Skin epidermis (tissue), 12 donors: ENCODE data around the gene SERINC1.

ENCODE experiments used
- H3K27ac ChIP-seq, 21 experiments: fragments of 200-600 bp; sonication (generic) in 11 of 21; one replicate each; pipeline ENCODE4 v1.5.0; 2020; ENCODE audit warnings: mild to moderate bottlenecking in 3 of 21, inconsistent platforms in 2 of 21, moderate library complexity in 2 of 21
- H3K4me3 ChIP-seq, 7 experiments: fragments of 200-600 bp; sonication (generic) in 2 of 7; one replicate each; pipeline ENCODE4 v1.5.0; 2020; ENCODE audit warnings: inconsistent platforms in 2 of 7, mild to moderate bottlenecking in 2 of 7, moderate library complexity in 1 of 7

Gene SERINC1

DNA sequence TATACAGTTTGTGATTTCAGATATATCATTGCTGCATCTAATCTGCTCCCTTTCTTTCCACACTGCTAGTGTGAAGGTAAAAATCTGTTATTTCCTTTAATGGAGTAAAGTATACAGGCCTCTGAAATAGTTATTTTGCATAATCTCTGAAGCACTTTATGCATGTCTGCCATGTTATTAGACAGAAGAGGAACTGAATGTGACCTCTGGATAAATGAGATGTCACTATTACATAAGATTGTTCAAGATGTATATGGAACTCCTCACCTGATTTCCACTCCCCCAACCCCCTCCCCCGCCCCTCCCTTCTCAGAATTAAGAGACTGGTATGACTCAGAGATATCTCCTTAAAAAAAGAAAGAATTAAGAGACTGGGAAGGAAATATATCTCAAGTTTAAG, 26.3 kb downstream of the SERINC1 start:
- no peak overlapping the region for H3K4me3 ChIP-seq
- H3K27ac ChIP-seq, result no peak overlapping the region

DNA sequence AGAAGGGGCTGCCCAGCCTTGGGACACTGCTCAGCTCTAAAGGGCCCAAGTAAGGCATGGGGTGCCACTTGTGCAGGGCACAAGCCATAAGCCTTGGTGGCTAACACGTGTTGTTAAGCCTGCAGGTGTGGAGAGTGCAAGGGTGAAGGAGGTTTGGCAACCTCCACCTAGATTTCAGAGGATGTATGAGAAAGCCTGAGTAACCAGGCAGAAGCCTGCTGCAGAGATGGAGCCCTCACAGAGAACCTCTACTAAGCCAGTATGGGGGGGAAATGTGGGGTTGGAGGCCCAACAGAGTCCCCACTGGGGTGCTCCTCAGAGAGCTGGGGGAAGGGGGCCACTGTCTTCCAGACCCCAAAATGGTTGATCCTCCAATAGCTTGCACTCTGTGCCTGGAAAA, 32.6 kb downstream of the SERINC1 start:
- Histone ChIP-seq H3K4me3 (no peak overlapping the region), H3K27ac (no peak overlapping the region)

DNA sequence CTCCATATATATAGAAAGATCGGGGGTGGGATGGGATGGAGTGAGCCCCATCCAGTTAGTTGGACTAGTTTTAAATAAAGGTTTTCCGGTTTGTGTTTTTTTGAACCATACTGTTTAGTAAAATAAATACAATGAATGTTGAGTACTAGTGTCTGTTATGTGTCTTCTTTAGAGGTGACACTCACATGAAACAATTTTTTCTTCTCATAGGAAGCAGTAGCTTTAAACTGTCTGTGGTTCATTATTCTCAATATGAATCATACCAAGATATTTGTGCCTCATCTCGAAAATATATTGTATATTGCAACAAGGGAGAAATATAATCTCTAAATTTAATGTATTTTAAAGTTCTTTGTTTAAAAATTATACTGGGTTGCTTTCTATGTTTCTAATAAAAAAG, 38.8 kb downstream of the SERINC1 start:
- no peak overlapping the region for H3K4me3 ChIP-seq
- H3K27ac ChIP-seq, result no peak overlapping the region

GRCh38 chr6:122431780-122432179, 39.8 kb downstream of the SERINC1 start:
- H3K4me3 ChIP-seq, result no peak overlapping the region
- no peak overlapping the region for H3K27ac ChIP-seq

DNA sequence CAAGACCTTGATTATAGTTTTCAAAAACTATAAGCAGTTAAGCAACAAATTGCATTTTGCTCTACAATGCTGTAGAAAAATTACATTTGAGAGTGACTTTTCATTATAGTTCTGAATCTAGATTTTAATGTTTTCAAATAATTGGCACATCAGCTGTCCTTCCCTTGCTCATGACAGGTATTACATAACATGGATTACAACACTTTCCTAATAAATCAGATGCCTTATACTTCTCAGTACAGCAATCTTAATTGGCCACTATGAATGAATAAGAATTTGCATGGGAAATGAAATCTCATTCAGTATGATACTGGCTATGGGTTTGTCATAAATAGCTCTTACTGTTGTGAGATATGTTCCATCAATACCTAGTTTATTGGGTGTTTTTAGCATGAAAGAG, 42.3 kb downstream of the SERINC1 start:
- H3K27ac ChIP-seq, result no peak overlapping the region

DNA sequence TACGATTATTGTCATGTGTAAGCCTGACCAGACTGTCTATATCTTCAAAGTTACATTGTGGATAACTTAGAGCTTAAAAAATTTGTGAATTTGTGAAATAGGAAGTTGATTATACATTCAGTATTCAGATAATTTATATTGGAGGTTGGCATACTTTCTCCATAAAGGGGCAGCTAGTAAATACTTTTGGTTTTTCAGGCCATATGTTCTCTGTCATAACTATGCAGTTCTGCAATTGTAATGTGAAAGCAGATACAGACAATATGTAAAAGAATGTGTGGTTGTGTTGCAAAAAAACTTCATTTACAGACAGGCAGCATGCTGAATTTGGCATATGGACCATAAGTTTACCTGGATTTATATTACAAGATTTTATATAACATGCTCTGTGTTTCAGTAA, 42.8 kb downstream of the SERINC1 start:
- Histone ChIP-seq H3K4me3 (no peak overlapping the region), H3K27ac (no peak overlapping the region)

More for the DNA sequence above, 42.3 kb downstream of the SERINC1 start:
- H3K4me3 ChIP-seq, result no peak overlapping the region

DNA sequence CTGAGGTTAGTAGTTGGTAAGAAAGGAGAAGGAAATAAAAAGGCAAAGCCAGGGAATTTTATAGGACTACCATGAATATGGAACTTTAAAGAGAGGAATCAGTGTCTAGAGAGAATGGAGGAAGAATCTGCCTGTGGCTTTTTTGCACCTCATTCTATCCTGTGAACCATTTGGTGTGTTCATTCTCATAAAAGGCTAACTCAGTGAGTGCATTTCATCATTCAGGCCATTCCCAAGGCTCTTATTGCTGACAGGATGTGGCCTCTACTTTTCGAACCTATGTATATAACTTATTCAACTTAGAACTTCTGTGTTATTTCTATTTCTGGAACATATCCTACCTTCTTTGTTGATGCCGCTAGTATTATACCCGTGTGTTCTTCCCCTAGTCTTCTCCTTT, 45.0 kb downstream of the SERINC1 start:
- H3K27ac ChIP-seq, result no peak overlapping the region
- H3K4me3 ChIP-seq, result no peak overlapping the region

DNA sequence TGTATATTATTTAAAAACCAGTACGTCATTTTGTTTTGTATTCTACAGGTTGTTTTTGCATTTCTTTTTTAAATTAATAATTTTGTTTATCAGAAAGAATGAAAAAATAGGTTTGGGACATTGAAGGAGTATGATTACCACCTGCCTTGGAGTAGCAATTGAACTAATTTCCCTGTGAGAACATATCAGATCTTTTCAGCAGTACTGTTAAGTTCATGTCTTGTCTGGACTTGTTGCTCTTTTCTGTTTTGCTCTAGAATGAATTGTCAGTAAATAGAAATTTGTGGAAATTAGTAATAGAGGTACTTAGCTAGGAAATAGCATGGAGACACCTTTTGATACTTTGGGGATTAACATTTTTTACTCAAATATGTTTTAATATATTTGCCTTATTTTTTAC, 47.9 kb downstream of the SERINC1 start:
- no peak overlapping the region for H3K4me3 ChIP-seq
- H3K27ac ChIP-seq, result no peak overlapping the region

DNA sequence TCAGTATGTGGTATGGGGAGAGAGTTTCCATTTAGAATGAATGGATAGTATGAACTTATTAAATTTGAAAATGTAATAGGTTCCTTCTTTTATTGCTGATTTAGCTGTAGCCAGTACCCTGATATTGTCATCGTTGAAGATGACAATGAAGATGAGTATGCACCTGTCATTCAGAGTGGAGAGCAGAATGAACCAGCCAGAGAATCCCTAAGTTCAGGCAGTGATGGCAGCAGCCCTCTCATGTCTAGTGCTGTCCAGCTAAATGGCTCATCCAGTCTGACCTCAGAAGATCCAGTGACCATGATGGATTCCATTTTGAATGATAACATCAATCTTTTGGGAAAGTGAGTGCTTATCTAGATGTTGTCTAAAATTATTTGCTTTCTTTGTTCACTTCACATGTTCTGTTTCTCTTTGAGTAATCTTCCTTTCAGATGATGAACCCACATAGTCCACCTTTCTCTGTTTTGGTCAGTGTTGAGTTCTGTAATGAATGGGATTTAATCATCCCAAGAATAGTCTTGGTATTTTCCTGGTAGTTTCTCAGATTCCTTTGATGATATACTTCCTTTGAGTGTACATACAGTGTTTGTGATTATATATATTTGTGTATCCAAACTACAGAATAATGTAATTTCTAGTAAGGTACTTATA, 48.9 kb downstream of the SERINC1 start:
- H3K27ac ChIP-seq, result no peak overlapping the region
- no peak overlapping the region for H3K4me3 ChIP-seq

GRCh38 chr6:122422003-122422402, 49.6 kb downstream of the SERINC1 start:
- Histone ChIP-seq H3K27ac (no peak overlapping the region), H3K4me3 (no peak overlapping the region)

DNA sequence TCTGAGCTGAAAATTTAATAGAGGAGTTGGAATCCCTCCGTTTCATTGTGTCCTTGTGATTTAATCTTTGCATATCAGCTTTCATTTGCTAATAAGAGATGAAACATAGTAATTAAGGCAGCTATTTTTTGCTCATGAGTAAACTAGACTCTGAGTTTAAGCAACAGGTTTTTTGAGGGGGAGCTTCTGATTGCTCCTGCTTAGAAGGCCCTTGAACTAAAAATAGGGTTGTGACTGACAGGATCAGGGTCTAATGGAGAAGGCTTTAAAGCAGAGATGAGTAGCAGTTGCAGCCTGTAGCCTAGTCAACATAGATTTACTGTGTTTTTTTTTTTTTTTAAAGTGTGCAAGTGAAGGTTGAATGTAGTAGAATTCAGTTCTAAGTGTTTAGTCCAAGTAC, 54.8 kb downstream of the SERINC1 start:
- Histone ChIP-seq H3K4me3 (no peak overlapping the region), H3K27ac (no peak overlapping the region)

GRCh38 chr6:122412001-122412400, 59.6 kb downstream of the SERINC1 start:
- H3K4me3 ChIP-seq, result no peak overlapping the region
- no peak overlapping the region for H3K27ac ChIP-seq

GRCh38 chr6:122408702-122409458, 62.7 kb downstream of the SERINC1 start:
- Histone ChIP-seq H3K27ac (peak overlapping the region in 1 of 21 experiments; percentile 14), H3K4me3 (no peak overlapping the region)

- no peak overlapping the region for H3K4me3 ChIP-seq
- no peak overlapping the region for H3K27ac ChIP-seq
Measured at GRCh38 chr6:122408240-122408639, 63.4 kb downstream of the SERINC1 start.

GRCh38 chr6:122407712-122408111, 63.9 kb downstream of the SERINC1 start:
- H3K4me3 ChIP-seq, result no peak overlapping the region
- no peak overlapping the region for H3K27ac ChIP-seq

- H3K4me3 ChIP-seq, result no peak overlapping the region
- H3K27ac ChIP-seq, result no peak overlapping the region
Measured at GRCh38 chr6:122406187-122406586, 65.4 kb downstream of the SERINC1 start.

DNA sequence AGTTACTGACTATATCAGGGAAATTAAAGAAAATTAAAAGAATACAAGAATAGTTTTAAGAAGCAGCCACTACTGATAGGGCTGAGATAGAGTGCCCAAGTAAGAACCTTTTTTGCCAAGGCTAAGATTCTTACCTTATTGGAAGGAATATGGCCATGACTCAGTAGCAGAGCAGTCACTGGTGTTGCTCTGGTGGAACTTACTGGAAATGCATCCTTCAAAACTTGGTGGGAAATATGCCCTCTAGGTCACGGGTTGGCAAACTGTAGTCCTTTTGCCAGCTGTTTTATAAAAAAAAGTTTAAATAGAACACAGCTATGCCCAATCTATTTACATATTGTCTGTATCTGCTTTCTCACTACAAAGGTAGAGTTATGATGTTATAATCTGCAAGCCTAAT, 66.2 kb downstream of the SERINC1 start:
- no peak overlapping the region for H3K4me3 ChIP-seq
- no peak overlapping the region for H3K27ac ChIP-seq

GRCh38 chr6:122404444-122404843, 67.2 kb downstream of the SERINC1 start:
- Histone ChIP-seq H3K4me3 (no peak overlapping the region), H3K27ac (no peak overlapping the region)

DNA sequence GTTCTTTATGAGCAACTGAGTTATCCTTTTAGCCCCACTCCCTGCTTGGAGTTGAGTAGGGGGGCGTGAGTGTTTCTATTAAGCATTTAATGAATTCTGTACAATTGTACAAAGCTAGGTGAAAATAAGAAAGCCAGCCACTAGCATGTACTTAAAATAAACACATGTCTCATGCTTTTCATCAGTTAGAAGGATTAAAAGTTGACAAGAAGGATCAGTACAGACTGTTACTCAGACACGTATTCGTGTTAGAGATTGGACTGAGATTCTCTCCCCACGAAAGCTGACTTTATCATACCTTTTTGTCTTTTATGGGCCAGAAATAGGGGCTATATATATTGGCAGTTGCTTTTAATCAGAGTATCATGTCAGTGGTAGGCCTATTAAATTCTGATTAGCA, 70.5 kb downstream of the SERINC1 start:
- Histone ChIP-seq H3K27ac (no peak overlapping the region), H3K4me3 (no peak overlapping the region)

GRCh38 chr6:122400462-122401089, 71.0 kb downstream of the SERINC1 start:
- Histone ChIP-seq H3K4me3 (peak overlapping the region; percentile 88 to 100 (median 97)), H3K27ac (peak overlapping the region in 4 of 21 experiments; percentile 85 to 92 (median 90))

- Histone ChIP-seq H3K27ac (peak overlapping the region in 20 of 21 experiments; percentile 61 to 95 (median 88)), H3K4me3 (peak overlapping the region; percentile 88 to 100 (median 97))
Measured at GRCh38 chr6:122400121-122400450, 71.5 kb downstream of the SERINC1 start.
